WERI-Rb-1 (cell line): Measurements from ENCODE around the gene CD4.

Experiments used
- DNase-seq: peaks from one replicate; pipeline ENCODE4 v3.0.0-alpha.2; 2020
- H3K27ac ChIP-seq: fragments of 250-450 bp; sonication (Bioruptor Pico); 2 replicates; pipeline ENCODE4 v1.5.1; 2020; ENCODE audit warnings: mild to moderate bottlenecking, moderate library complexity
- H3K27me3 ChIP-seq: fragments of 250-450 bp; sonication (Bioruptor Pico); 2 replicates; pipeline ENCODE4 v1.5.1; 2021; ENCODE audit warnings: mild to moderate bottlenecking, low read depth, moderate library complexity; ENCODE audit not compliant: insufficient read depth, severe bottlenecking
- H3K36me3 ChIP-seq: fragments of 250-450 bp; sonication (Bioruptor Pico); 2 replicates; pipeline ENCODE4 v1.5.1; 2020; ENCODE audit warnings: mild to moderate bottlenecking, moderate library complexity
- H3K4me3 ChIP-seq: 2 replicates; pipeline ENCODE4 v1.5.1; 2011; ENCODE audit warnings: low read depth, mild to moderate bottlenecking, control low read depth, low read length
- H3K9me3 ChIP-seq: fragments of 250-450 bp; sonication (Bioruptor Pico); 2 replicates; pipeline ENCODE4 v1.5.1; 2021; ENCODE audit warnings: mild to moderate bottlenecking, moderate library complexity; ENCODE audit not compliant: severe bottlenecking
- TF ChIP-seq, protein P1 (sequence below): IDR thresholded peaks from 2 replicates; pipeline ENCODE4 v1.5.1; 2011; ENCODE audit warnings: low read depth, mild to moderate bottlenecking, control low read depth, inconsistent platforms, low read length

CD4 gene

DNA sequence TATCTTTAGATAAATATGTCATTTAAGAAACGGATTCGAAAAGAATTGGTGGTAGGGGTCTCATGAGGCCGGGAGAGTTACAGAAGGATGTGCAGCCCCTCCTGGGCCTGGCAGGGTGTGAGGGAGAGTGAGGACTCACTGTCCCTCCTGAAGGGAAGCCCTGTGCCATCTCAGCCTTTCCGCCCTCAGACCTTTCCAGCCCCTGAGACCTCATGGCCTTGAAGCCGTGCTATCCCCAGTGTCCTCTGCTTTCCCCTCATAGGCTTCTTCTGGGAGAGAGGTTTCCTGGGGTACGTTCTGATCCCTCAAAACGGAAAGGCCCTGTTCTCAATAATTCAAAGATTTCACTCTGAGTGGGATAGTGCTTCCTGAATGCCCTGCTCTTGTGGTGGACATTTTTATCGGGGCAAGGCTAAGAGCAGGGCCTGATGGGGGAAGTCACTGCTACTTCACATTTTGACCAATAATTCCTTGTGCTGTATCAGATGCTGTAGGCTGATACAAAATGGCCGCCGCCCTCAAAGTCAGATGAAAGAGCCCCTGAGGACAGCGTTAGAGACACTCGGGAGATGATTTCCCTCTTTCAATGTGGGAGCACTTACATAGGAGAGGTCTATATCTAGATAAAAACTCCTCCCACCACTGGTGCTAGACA lies 1.3 kb downstream of the CD4 start:
- H3K4me3 ChIP-seq = no peak overlapping the region
- TF ChIP-seq, protein P1, sequence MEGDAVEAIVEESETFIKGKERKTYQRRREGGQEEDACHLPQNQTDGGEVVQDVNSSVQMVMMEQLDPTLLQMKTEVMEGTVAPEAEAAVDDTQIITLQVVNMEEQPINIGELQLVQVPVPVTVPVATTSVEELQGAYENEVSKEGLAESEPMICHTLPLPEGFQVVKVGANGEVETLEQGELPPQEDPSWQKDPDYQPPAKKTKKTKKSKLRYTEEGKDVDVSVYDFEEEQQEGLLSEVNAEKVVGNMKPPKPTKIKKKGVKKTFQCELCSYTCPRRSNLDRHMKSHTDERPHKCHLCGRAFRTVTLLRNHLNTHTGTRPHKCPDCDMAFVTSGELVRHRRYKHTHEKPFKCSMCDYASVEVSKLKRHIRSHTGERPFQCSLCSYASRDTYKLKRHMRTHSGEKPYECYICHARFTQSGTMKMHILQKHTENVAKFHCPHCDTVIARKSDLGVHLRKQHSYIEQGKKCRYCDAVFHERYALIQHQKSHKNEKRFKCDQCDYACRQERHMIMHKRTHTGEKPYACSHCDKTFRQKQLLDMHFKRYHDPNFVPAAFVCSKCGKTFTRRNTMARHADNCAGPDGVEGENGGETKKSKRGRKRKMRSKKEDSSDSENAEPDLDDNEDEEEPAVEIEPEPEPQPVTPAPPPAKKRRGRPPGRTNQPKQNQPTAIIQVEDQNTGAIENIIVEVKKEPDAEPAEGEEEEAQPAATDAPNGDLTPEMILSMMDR = no peak
- no peaks in the 10 kb centered on the region for H3K27me3 ChIP-seq
- no peak overlapping the region for H3K27ac ChIP-seq
- no peak for DNase-seq
- no peaks in the 10 kb centered on the region for H3K36me3 ChIP-seq
- no peaks in the 10 kb centered on the region for H3K9me3 ChIP-seq

DNA sequence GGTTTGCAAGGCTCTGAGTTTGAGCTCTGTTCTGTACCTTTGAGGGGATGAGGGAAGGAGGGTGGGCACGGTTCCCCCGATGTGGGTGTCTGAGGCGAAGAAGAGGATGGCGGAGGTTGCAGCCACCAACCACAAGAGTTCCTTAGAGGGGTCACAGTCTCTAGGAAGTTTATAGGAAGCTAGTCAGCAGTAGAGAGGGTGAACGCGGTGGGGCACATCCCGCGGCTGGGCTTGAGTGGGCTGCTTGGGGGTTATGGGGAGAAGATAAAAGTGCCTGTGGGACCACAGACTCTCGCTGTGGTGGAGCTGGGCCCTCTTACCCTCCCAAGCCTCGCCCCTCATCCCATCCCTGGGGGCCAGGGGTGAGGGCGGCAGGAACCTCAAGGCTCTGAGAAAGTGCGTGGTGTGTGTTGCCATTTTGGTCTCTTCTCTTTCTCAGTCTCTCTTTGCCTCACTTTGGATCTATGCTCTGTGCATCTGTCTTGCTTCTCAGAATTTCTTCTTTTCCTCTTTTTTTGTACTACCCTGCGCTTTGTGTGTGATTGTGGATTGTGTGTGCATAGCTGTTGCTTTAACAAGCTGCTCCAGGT lies 2.7 kb downstream of the CD4 start:
- no peaks in the 10 kb centered on the region for H3K27me3 ChIP-seq
- no peak overlapping the region for H3K4me3 ChIP-seq
- TF ChIP-seq, protein P1 = no peak
- DNase-seq = no peak
- H3K36me3 ChIP-seq = no peaks in the 10 kb centered on the region
- H3K9me3 ChIP-seq = no peaks in the 10 kb centered on the region
- H3K27ac ChIP-seq = no peak overlapping the region

DNA sequence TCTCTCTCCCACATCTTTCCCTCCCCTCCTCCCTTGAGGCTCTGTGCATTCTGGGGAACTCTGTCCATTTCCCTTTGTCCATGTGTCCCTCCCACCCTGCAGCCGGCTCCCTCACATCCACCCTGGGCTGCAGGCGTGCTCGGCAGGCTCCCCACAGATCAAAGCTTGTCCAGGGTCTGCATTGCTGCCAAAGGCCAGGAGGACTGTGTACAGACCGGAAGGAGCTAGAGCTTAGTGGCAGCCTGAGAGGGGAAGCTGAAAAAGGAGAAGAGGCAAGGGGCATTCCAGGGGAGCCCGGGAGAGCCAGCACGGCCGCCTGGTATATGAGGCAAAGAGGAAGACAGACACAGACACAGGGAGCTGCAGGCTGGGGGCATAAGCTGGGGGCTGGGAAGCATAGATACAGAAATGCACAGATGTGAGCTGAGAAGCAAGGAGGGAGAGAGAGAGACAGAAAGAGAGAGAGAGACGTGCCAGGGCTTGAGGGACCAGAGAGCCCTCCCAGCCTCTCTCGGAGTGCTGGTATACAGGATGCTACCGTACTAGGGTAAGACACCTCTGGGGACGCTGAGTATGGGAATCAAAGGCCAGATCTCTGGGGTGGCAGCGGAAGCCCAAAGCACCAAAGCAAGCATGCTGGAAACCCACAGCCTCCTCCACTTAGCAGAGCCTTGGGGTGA lies 3.3 kb downstream of the CD4 start:
- no peak for DNase-seq
- H3K27ac ChIP-seq = no peak overlapping the region
- no peaks in the 10 kb centered on the region for H3K27me3 ChIP-seq
- H3K4me3 ChIP-seq = no peak overlapping the region
- TF ChIP-seq, protein P1 = no peak
- H3K36me3 ChIP-seq = no peaks in the 10 kb centered on the region
- H3K9me3 ChIP-seq = no peaks in the 10 kb centered on the region

GRCh38 chr12:6795088-6795487 lies 5.8 kb downstream of the CD4 start:
- TF ChIP-seq, protein P1 = no peak
- Histone ChIP-seq H3K36me3 (no peaks in the 10 kb centered on the region), H3K9me3 (no peaks in the 10 kb centered on the region), H3K4me3 (no peak overlapping the region), H3K27me3 (no peaks in the 10 kb centered on the region), H3K27ac (no peak overlapping the region)
- DNase-seq = no peak

DNA sequence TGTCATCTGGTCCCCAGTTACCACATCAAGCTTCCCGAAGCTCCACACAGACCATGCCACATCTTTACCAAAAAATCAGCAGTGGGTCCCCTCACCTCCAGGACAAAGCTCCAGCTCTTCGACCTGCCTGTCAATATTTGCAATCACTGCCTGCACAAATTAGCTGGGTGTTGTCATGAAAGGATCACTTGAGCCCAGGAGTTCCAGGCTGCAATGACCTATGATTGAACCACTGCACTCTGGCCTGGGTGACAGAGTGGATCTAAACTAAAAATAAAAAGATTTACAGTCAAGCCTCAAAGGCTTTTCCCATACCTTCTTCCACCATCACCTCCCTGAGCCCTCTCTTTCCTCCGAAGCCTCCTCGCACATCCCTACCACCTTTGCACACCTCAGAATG lies 7.2 kb downstream of the CD4 start:
- Histone ChIP-seq H3K27ac (no peak overlapping the region), H3K27me3 (no peaks in the 10 kb centered on the region), H3K9me3 (no peaks in the 10 kb centered on the region), H3K36me3 (no peaks in the 10 kb centered on the region), H3K4me3 (no peak overlapping the region)
- DNase-seq = no peak
- TF ChIP-seq, protein P1 = no peak
